Activated CD4-positive, alpha-beta T cell treated with anti-CD3 and anti-CD28 coated beads for 1 hour (primary cell): ENCODE results near the gene BZW2.
"Not testable (repeated sequence)": the region's sequence is repeated elsewhere in the genome, so short reads cannot be mapped to it uniquely, and the experiment has no call there.

Experiments used
- DNase-seq: peaks from one replicate; pipeline ENCODE4 v3.0.0-alpha.2; 2020

Gene BZW2

GRCh38 chr7:16677978-16678494 lies 32.1 kb downstream of the BZW2 start:
- no peak for DNase-seq

- not testable (repeated sequence) for DNase-seq
These were observed 32.9 kb downstream of the BZW2 start for GRCh38 chr7:16678645-16679566.

GRCh38 chr7:16684935-16685334 lies 39.0 kb downstream of the BZW2 start:
- DNase-seq: no peak

GRCh38 chr7:16685535-16685934 lies 39.6 kb downstream of the BZW2 start:
- no peak for DNase-seq

- no peak for DNase-seq
These were observed 42.3 kb downstream of the BZW2 start for GRCh38 chr7:16688249-16688648.

GRCh38 chr7:16691241-16691640 lies 45.3 kb downstream of the BZW2 start:
- no peak for DNase-seq

- no peak for DNase-seq
These were observed 47.8 kb downstream of the BZW2 start for GRCh38 chr7:16693601-16694318.

- no peak for DNase-seq
These were observed 48.8 kb downstream of the BZW2 start for GRCh38 chr7:16694806-16695205.

GRCh38 chr7:16695621-16696237 lies 49.7 kb downstream of the BZW2 start:
- DNase-seq: no peak

- DNase-seq: no peak
These were observed 51.7 kb downstream of the BZW2 start for GRCh38 chr7:16697507-16698199.

- DNase-seq: no peak
These were observed 52.4 kb downstream of the BZW2 start for GRCh38 chr7:16698200-16698905.

GRCh38 chr7:16702441-16702840 lies 56.5 kb downstream of the BZW2 start:
- DNase-seq: no peak

- DNase-seq: no peak
These were observed 62.5 kb downstream of the BZW2 start for GRCh38 chr7:16708511-16708910.

GRCh38 chr7:16708980-16709379 lies 63.0 kb downstream of the BZW2 start:
- DNase-seq: no peak

- no peak for DNase-seq
These were observed 64.7 kb downstream of the BZW2 start for GRCh38 chr7:16710651-16711050.

- no peak for DNase-seq
These were observed 65.7 kb downstream of the BZW2 start for GRCh38 chr7:16711730-16712129.

GRCh38 chr7:16712916-16713315 lies 66.9 kb downstream of the BZW2 start:
- DNase-seq: no peak

- DNase-seq: no peak
These were observed 69.9 kb downstream of the BZW2 start for GRCh38 chr7:16715928-16716327.

- no peak for DNase-seq
These were observed 72.2 kb downstream of the BZW2 start for GRCh38 chr7:16718111-16718656.

- no peak for DNase-seq
These were observed 73.7 kb downstream of the BZW2 start for GRCh38 chr7:16719699-16720098.

- DNase-seq: no peak
These were observed 75.6 kb downstream of the BZW2 start for GRCh38 chr7:16721541-16721940.

- no peak for DNase-seq
These were observed 78.4 kb downstream of the BZW2 start for GRCh38 chr7:16724344-16724743.
